SK-N-SH treated with all-trans-retinoic acid at 6 μM for 48 hours (cell line): ENCODE results near the gene TMEM87A.

Experiments
- ATAC-seq: fragments of 200-7000 bp; cut with Tn5 transposase; 3 replicates; pipeline ENCODE4 v1.9.1; 2020; ENCODE audit warnings: mild to moderate bottlenecking, moderate library complexity
- ARNTL ChIP-seq: fragments of 450-650 bp; formaldehyde crosslinking; IDR thresholded peaks from 2 replicates; pipeline ENCODE4 v1.5.0; 2020; ENCODE audit warnings: low read depth, mild to moderate bottlenecking, moderate library complexity, borderline replicate concordance
- BACH2 ChIP-seq: fragments of 250-450 bp; sonication (Bioruptor Pico); IDR thresholded peaks from 2 replicates; pipeline ENCODE4 v1.9.0; 2021; ENCODE audit warnings: mild to moderate bottlenecking, borderline replicate concordance
- CREB5 ChIP-seq: fragments of 250-450 bp; sonication (Bioruptor Pico); IDR thresholded peaks from 2 replicates; pipeline ENCODE4 v1.5.1; 2020; ENCODE audit warnings: low read depth, mild to moderate bottlenecking, moderate library complexity
- CSDC2 ChIP-seq: fragments of 250-450 bp; sonication (Bioruptor Pico); IDR thresholded peaks from 2 replicates; pipeline ENCODE4 v1.5.0; 2020; ENCODE audit warnings: mild to moderate bottlenecking, moderate library complexity
- CSRNP3 ChIP-seq: fragments of 250-450 bp; sonication (Bioruptor Pico); IDR thresholded peaks from 2 replicates; pipeline ENCODE4 v1.5.1; 2021; ENCODE audit warnings: mild to moderate bottlenecking, moderate library complexity
- ESRRG ChIP-seq: fragments of 250-450 bp; sonication (Bioruptor Pico); IDR thresholded peaks from 2 replicates; pipeline ENCODE4 v1.6.1; 2021; ENCODE audit warnings: mild to moderate bottlenecking
- GLIS3 ChIP-seq: fragments of 250-450 bp; sonication (Bioruptor Pico); IDR thresholded peaks from 2 replicates; pipeline ENCODE4 v1.5.0; 2020; ENCODE audit warnings: mild to moderate bottlenecking, moderate library complexity
- ISL1 ChIP-seq: fragments of 250-450 bp; sonication (Bioruptor Pico); IDR thresholded peaks from 2 replicates; pipeline ENCODE4 v2.1.2; 2022; ENCODE audit warnings: mild to moderate bottlenecking, moderate library complexity
- OSR1 ChIP-seq: fragments of 250-450 bp; sonication (Bioruptor Pico); IDR thresholded peaks from 2 replicates; pipeline ENCODE4 v1.8.0; 2022; ENCODE audit warnings: moderate library complexity, mild to moderate bottlenecking, inconsistent platforms
- PATZ1 ChIP-seq: fragments of 250-450 bp; sonication (Bioruptor Pico); IDR thresholded peaks from 2 replicates; pipeline ENCODE4 v1.8.0; 2020; ENCODE audit warnings: mild to moderate bottlenecking, moderate library complexity, borderline replicate concordance
- PPARA ChIP-seq: fragments of 250-450 bp; sonication (Bioruptor Pico); IDR thresholded peaks from 2 replicates; pipeline ENCODE4 v1.5.0; 2020; ENCODE audit warnings: mild to moderate bottlenecking, borderline replicate concordance
- RARB ChIP-seq: fragments of 250-450 bp; sonication (Bioruptor Pico); IDR thresholded peaks from 2 replicates; pipeline ENCODE4 v1.8.0; 2021; ENCODE audit warnings: mild to moderate bottlenecking, moderate library complexity
- TOX ChIP-seq: fragments of 250-450 bp; sonication (Bioruptor Pico); IDR thresholded peaks from 2 replicates; pipeline ENCODE4 v1.8.0; 2021; ENCODE audit warnings: mild to moderate bottlenecking, moderate library complexity, borderline replicate concordance
- TSHZ2 ChIP-seq: fragments of 250-450 bp; sonication (Bioruptor Pico); IDR thresholded peaks from 2 replicates; pipeline ENCODE4 v1.5.0; 2020; ENCODE audit warnings: mild to moderate bottlenecking, moderate library complexity
- ZC3H10 ChIP-seq: fragments of 250-450 bp; sonication (Bioruptor Pico); IDR thresholded peaks from 2 replicates; pipeline ENCODE4 v1.5.1; 2021; ENCODE audit warnings: mild to moderate bottlenecking, moderate library complexity
- ZFP3 ChIP-seq: fragments of 250-450 bp; sonication (Bioruptor Pico); IDR thresholded peaks from 2 replicates; pipeline ENCODE4 v1.5.0; 2020; ENCODE audit warnings: mild to moderate bottlenecking, moderate library complexity
- ZFP30 ChIP-seq: fragments of 450-650 bp; formaldehyde crosslinking; IDR thresholded peaks from 2 replicates; pipeline ENCODE4 v1.5.0; 2022; ENCODE audit warnings: mild to moderate bottlenecking, moderate library complexity
- ZNF565 ChIP-seq: fragments of 450-650 bp; formaldehyde crosslinking; conservative IDR thresholded peaks from 2 replicates; pipeline ENCODE4 v1.5.0; 2020; ENCODE audit warnings: low read depth, mild to moderate bottlenecking, moderate library complexity
- ZNF70 ChIP-seq: fragments of 450-650 bp; formaldehyde crosslinking; IDR thresholded peaks from 2 replicates; pipeline ENCODE4 v1.5.0; 2020; ENCODE audit warnings: mild to moderate bottlenecking, moderate library complexity
- ZNF8 ChIP-seq: fragments of 450-650 bp; formaldehyde crosslinking; IDR thresholded peaks from 2 replicates; pipeline ENCODE4 v1.5.0; 2020; ENCODE audit warnings: mild to moderate bottlenecking, moderate library complexity

Gene TMEM87A

GRCh38 chr15:42253300-42253699 lies 19.9 kb downstream of the TMEM87A start (continued):
- TF ChIP-seq GLIS3 (CRISPR knock-in tag) (no peak), ZC3H10 (CRISPR knock-in tag) (no peak), TOX (CRISPR knock-in tag) (no peak)

- no peak for TF ChIP-seq ESRRG (CRISPR knock-in tag)
- no peak for TF ChIP-seq ZNF565
- no peak for TF ChIP-seq CSRNP3 (CRISPR knock-in tag)
- TF ChIP-seq TSHZ2, result no peak
- no peak for TF ChIP-seq CSDC2 (CRISPR knock-in tag)
- no peak for TF ChIP-seq RARB (CRISPR knock-in tag)
- TF ChIP-seq BACH2 (CRISPR knock-in tag), result no peak
- TF ChIP-seq, all 23 proteins: peak for 0
- no peak for ATAC-seq
These were observed 32.4 kb downstream of the TMEM87A start for GRCh38 chr15:42240823-42241222.

GRCh38 chr15:42239528-42240182 lies 33.6 kb downstream of the TMEM87A start:
- TF ChIP-seq ZFP3 (CRISPR knock-in tag) (no peak), CSDC2 (CRISPR knock-in tag) (no peak), ZNF70 (CRISPR knock-in tag) (no peak), ARNTL (CRISPR knock-in tag) (no peak), CREB5 (CRISPR knock-in tag) (no peak), ZNF8 (no peak), ISL1 (CRISPR knock-in tag) (no peak), TSHZ2 (no peak), ZFP30 (CRISPR knock-in tag) (no peak), OSR1 (CRISPR knock-in tag) (no peak), PATZ1 (CRISPR knock-in tag) (no peak), TOX (CRISPR knock-in tag) (no peak), PPARA (CRISPR knock-in tag) (no peak), RARB (CRISPR knock-in tag) (no peak)
- peak; percentile 54 for ATAC-seq
